Hypothalamus (tissue), 51 donors: ENCODE results near the gene PCBP4.

ENCODE experiments used
- DNase-seq, 51 donors: peaks; one replicate each; lab custom pipeline; 2025; lab: John Stamatoyannopoulos, UW

PCBP4 gene

GRCh38 chr3:51942603-51943450 is 24.4 kb downstream of the PCBP4 start:
- peak in 2 of 51 donors; percentile 24 to 51 for DNase-seq

- peak; percentile 68 to 100 (median 99) for DNase-seq
Measured at GRCh38 chr3:51941798-51942602, 25.3 kb downstream of the PCBP4 start, which contains the start of the genes PARP3 and RRP9. Gene PARP3 (plus strand): TSS chr3:51942363. CDS start chr3:51943356, 993 bp downstream. Gene RRP9 (minus strand): TSS chr3:51941904. CDS start chr3:51941867, 37 bp downstream.

GRCh38 chr3:51941463-51941797 is 25.8 kb downstream of the PCBP4 start:
- no peak for DNase-seq

GRCh38 chr3:51940648-51941462 is 26.4 kb downstream of the PCBP4 start:
- DNase-seq = no peak

- DNase-seq = no peak
Measured at GRCh38 chr3:51938780-51939425, 28.4 kb downstream of the PCBP4 start.

- DNase-seq = no peak
Measured at GRCh38 chr3:51937611-51938450, 29.4 kb downstream of the PCBP4 start.

- DNase-seq = no peak
Measured at GRCh38 chr3:51937014-51937413, 30.2 kb downstream of the PCBP4 start.

GRCh38 chr3:51935886-51936755 is 31.1 kb downstream of the PCBP4 start:
- no peak for DNase-seq

GRCh38 chr3:51934991-51935885 is 32.0 kb downstream of the PCBP4 start:
- DNase-seq = no peak

- DNase-seq = no peak
Measured at GRCh38 chr3:51934139-51934850, 33.0 kb downstream of the PCBP4 start.

- no peak for DNase-seq
Measured at GRCh38 chr3:51933471-51934138, 33.6 kb downstream of the PCBP4 start.

GRCh38 chr3:51932471-51933370 is 34.5 kb downstream of the PCBP4 start:
- no peak for DNase-seq

GRCh38 chr3:51931756-51932155 is 35.5 kb downstream of the PCBP4 start:
- DNase-seq = no peak

GRCh38 chr3:51930439-51930838 is 36.8 kb downstream of the PCBP4 start:
- DNase-seq = no peak

GRCh38 chr3:51929420-51930003 is 37.7 kb downstream of the PCBP4 start:
- no peak for DNase-seq
